Dendritic cell treated with granulocyte-macrophage colony-stimulating factor and Interleukin-4, amounts not matched to agents 40 ng/mL and 50 ng/mL, for 4 days (primary cell): ENCODE measurements around the gene PPA2.
"Not testable (repeated sequence)": the region's sequence is repeated elsewhere in the genome, so short reads cannot be mapped to it uniquely, and the experiment has no call there.

Experiments
- H3K27ac Mint-ChIP-seq: one replicate; pipeline ENCODE4 v1.8.0; 2022; ENCODE audit warnings: mild to moderate bottlenecking, mixed read lengths
- H3K27me3 Mint-ChIP-seq: one replicate; pipeline ENCODE4 v1.8.0; 2022; ENCODE audit warnings: mild to moderate bottlenecking, mixed read lengths
- H3K36me3 Mint-ChIP-seq: one replicate; pipeline ENCODE4 v1.8.0; 2022; ENCODE audit warnings: low read depth, mixed read lengths
- H3K4me1 Mint-ChIP-seq: one replicate; pipeline ENCODE4 v1.8.0; 2022; ENCODE audit warnings: low read depth, mixed read lengths
- H3K4me3 Mint-ChIP-seq: one replicate; pipeline ENCODE4 v1.8.0; 2022; ENCODE audit warnings: mild to moderate bottlenecking, moderate library complexity, mixed read lengths
- H3K9me3 Mint-ChIP-seq: one replicate; pipeline ENCODE4 v1.8.0; 2022; ENCODE audit warnings: mixed read lengths
- intact Hi-C: fragments of 100-400 bp; cut with micrococcal nuclease; formaldehyde crosslinking; loops from one replicate; pipeline ENCODE4 v1.15.0; 2022

PPA2 gene

DNA sequence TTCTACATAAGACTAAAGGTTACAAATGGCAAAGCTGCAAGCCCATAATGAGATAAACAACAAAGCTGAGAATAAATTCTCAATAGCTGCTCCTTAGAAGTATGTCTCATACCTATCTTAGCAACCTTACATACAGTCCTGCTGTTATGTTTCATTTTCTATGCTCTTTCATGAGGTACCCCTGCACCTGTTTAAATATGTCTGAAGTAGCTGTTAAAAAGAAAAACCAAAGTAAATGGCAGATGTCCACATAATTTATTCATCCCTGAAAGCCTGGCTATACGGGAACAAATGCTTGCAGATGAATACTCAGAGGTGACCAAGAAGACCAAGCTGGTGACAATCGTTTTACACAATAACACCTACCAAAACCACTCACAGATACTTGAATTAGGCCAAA lies 22.5 kb downstream of the PPA2 start:
- H3K36me3 Mint-ChIP-seq, result peaks cover 71% of the 10 kb centered on the region
- intact Hi-C loops, result no loop called here
- no peaks in the 10 kb centered on the region for H3K27me3 Mint-ChIP-seq
- peaks cover 7% of the 10 kb centered on the region for H3K9me3 Mint-ChIP-seq
- no peak overlapping the region for H3K27ac Mint-ChIP-seq
- H3K4me3 Mint-ChIP-seq, result no peak overlapping the region
- peaks cover 17% of the 10 kb centered on the region for H3K4me1 Mint-ChIP-seq

DNA sequence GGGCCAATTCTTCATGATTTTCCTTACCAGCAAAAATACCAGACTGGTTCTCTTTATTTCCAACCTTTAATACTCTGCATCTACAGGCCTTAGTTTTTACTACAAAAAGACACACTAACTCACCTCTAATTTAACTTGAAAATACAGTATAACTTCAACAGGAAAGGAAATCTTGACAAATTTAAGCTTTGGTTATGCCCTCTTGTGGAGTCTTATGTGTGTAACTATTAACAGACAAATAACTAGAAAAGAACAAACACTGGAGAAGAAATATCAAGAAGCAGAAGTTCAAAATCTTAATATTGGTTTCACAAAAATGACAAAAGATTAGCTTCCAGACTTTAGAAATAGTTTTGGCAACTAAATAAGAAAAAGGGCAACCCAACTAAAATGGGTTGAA lies 33.0 kb downstream of the PPA2 start:
- H3K27ac Mint-ChIP-seq, result no peak overlapping the region
- intact Hi-C loops, result no loop called here
- H3K4me3 Mint-ChIP-seq, result no peak overlapping the region
- H3K36me3 Mint-ChIP-seq, result peaks cover 43% of the 10 kb centered on the region
- no peaks in the 10 kb centered on the region for H3K4me1 Mint-ChIP-seq
- peaks cover 13% of the 10 kb centered on the region for H3K9me3 Mint-ChIP-seq
- H3K27me3 Mint-ChIP-seq, result no peaks in the 10 kb centered on the region

DNA sequence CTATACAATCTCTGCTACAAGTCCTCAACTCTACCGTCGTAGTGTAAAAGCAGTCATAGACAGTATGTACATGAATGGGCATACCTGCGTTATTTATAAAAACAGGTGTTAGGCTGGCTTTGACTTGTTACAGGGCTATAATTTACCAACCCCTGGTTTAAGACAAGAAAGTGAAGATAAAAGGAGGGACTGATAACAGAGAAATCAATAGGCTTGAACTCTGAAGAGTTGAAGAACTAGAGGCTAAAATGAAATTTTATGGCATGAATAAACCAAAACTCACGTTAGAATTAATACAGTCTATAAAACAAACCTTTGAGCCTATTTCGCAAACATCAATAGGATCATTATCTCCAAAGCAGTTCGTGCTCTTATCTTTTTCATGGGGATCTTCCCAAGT lies 36.2 kb downstream of the PPA2 start:
- Mint-ChIP-seq H3K36me3 (peaks cover 71% of the 10 kb centered on the region), H3K9me3 (peaks cover 23% of the 10 kb centered on the region), H3K4me1 (no peaks in the 10 kb centered on the region), H3K27ac (no peak overlapping the region), H3K4me3 (no peak overlapping the region), H3K27me3 (no peaks in the 10 kb centered on the region)
- intact Hi-C loops, result no loop called here

DNA sequence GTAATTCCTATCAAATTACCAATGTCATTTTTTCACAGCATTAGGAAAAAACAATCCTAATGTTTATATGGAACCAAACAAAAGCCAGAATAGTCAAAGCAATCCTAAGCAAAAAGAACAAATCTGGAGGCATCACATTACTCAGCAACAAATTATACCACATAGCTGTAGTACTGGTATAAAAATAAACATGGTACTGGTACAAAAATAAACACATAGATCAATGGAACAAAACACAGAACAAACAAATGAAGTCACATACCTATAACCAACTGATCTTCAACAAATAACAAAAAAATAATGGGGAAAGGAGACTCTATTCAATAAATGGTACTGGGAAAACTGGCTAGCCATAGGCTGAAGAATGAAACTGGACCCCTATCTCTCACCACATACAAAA lies 37.4 kb downstream of the PPA2 start:
- Mint-ChIP-seq H3K4me1 (no peaks in the 10 kb centered on the region), H3K27ac (no peak overlapping the region), H3K9me3 (peaks cover 23% of the 10 kb centered on the region), H3K27me3 (no peaks in the 10 kb centered on the region), H3K36me3 (peaks cover 80% of the 10 kb centered on the region), H3K4me3 (no peak overlapping the region)
- intact Hi-C loops, result no loop called here

DNA sequence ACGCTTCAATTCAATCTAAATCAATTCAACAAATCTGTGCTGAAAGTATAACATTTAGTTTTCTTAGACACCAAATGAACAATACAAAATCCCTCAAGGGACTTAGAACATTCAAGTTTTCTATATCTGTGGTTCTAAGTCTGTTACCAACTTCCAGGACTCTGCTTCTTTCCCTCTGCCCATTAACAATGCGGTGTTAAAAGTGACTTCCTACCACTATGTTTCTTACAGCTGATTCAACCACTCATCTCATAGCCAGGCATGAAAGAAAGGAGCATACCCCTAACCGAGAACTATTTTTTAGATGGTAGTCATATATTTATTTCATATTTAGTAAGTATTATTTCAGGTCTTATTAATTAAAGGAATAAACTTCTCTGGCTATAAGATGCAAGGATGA lies 38.9 kb downstream of the PPA2 start:
- intact Hi-C loops, result no loop called here
- H3K27ac Mint-ChIP-seq, result no peak overlapping the region
- H3K36me3 Mint-ChIP-seq, result peaks cover 76% of the 10 kb centered on the region
- no peaks in the 10 kb centered on the region for H3K27me3 Mint-ChIP-seq
- peaks cover 23% of the 10 kb centered on the region for H3K9me3 Mint-ChIP-seq
- no peaks in the 10 kb centered on the region for H3K4me1 Mint-ChIP-seq
- no peak overlapping the region for H3K4me3 Mint-ChIP-seq

DNA sequence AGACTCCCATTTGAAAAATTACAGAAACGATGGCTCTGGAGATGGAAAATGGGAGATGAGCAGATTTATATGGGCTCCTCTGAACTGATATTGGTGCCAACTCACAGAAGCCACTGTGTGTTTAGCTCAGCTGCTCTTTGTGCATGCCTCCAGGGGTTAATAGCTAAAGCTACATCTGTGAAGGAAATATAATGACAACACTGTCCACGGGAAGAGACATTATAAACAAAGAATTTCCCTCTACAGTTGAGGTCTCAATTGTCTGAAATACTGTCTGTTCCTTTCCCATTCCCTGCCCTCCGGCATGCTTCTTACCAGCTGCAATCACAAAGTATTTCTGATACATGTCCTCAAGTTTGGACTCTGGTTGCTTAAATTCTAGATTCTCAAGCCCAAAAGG lies 40.4 kb downstream of the PPA2 start:
- Mint-ChIP-seq H3K4me1 (no peaks in the 10 kb centered on the region), H3K9me3 (peaks cover 25% of the 10 kb centered on the region), H3K36me3 (peaks cover 82% of the 10 kb centered on the region), H3K4me3 (no peak overlapping the region), H3K27ac (no peak overlapping the region), H3K27me3 (no peaks in the 10 kb centered on the region)
- intact Hi-C loops, result no loop called here

DNA sequence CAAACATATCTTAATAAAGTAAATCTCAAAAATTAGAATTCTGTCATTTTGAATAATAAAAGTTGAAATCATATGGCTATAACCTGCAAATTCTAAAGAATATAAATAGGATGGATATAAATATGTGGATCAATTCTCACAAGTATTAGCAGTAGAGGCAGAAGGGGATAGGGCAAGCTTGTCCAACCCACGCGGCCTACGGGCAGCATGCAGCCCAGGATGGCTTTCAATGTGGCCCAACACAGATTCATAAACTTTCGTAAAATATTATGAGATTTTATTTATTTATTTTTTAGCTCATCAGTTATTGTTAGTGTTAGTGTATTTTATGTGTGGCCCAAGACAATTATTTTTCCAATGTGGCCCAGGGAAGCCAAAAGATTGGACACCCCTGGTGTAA lies 41.4 kb downstream of the PPA2 start:
- Mint-ChIP-seq H3K4me3 (no peak overlapping the region), H3K27me3 (no peaks in the 10 kb centered on the region), H3K36me3 (peaks cover 82% of the 10 kb centered on the region), H3K9me3 (peaks cover 35% of the 10 kb centered on the region), H3K4me1 (no peaks in the 10 kb centered on the region), H3K27ac (no peak overlapping the region)
- intact Hi-C loops, result no loop called here

DNA sequence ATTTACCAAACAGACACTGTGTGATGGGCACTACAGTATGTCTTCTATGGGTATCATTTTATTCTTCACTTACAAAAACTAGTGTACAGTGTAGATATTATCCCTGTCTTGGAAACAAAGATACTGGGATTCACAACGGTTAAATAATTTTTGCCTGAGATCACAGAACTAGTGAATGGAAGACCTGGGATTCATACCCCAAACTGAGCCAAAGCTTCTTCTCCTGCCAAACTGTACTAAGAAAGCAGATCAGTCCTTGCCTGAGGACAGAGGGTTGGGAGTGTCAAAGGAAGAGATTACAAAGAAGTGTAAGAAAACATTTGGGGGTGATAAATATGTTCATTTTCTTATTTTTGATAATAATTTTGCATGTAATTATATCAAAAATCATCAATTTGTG lies 43.1 kb downstream of the PPA2 start:
- Mint-ChIP-seq H3K9me3 (peaks cover 38% of the 10 kb centered on the region), H3K4me1 (no peaks in the 10 kb centered on the region), H3K27me3 (no peaks in the 10 kb centered on the region), H3K4me3 (no peak overlapping the region), H3K36me3 (peaks cover 82% of the 10 kb centered on the region), H3K27ac (no peak overlapping the region)
- intact Hi-C loops, result no loop called here

DNA sequence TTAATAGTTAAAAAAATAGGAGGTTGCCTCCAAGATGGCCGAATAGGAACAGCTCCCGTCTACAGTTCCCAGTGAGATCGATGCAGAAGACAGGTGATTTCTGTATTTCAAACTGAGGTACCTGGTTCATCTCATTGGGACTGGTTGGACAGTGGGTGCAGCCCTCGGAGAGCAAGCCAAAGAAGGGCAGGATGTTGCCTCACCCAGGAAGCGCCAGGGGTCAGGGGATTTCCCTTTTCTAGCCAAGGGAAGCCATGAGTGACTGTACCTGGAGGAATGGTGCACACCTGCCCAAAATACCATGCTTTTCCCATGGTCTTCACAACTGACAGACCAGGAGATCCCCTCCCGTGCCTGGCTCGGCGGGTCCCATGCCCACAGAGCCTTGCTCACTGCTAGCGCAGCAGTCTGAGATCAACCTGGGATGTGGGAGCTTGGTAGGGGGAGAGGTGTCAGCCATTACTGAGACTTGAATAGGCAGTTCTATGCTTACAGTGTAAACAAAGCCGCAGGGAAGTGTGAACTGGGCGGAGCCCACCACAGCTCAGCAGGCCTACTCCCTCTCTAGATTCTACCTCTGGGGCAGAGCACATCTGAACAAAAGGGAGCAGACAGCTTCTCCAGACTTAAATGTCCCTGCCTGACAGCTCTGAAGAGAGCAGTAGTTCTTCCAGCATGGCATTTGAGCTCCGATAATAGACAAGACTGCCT lies 47.5 kb downstream of the PPA2 start:
- intact Hi-C loops, result no loop called here
- Mint-ChIP-seq H3K27ac (no peak overlapping the region), H3K9me3 (peaks cover 37% of the 10 kb centered on the region), H3K36me3 (peaks cover 80% of the 10 kb centered on the region), H3K4me1 (no peaks in the 10 kb centered on the region), H3K4me3 (no peak overlapping the region), H3K27me3 (no peaks in the 10 kb centered on the region)

DNA sequence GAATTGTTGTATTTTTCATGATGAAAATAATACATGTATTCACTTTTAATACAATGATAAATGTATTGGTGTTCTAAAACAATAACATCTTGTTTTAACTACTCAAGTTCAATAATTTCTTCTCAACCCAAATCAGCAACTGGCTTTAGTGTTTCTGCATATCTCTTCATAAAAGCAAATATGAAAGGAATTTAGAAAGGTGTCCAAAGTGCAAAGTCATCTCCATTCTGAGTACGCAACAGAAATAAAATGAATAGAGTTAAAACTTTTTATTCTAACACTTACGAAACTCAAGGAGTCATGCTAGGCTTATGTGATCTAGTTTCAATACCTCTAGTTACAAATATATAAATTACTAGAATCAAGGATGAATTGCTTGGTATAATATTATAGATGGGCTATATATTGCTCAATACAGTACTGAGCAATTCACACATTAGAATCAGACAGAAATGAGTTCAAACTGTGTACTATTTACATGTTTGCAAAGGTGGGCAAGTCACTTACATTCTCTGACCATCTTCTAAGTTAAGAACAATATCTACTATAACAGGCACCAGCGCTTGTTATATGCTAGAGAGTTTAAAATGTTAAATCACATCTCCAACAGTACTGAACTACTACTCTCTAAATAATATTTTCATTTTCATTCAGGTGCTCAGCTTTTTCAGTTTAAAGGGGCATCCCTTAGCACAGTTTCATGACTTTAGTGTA lies 51.5 kb downstream of the PPA2 start:
- Mint-ChIP-seq H3K27ac (no peak overlapping the region), H3K9me3 (peaks cover 24% of the 10 kb centered on the region), H3K27me3 (no peaks in the 10 kb centered on the region), H3K4me1 (no peaks in the 10 kb centered on the region), H3K4me3 (no peak overlapping the region), H3K36me3 (peaks cover 80% of the 10 kb centered on the region)
- intact Hi-C loops, result no loop called here

DNA sequence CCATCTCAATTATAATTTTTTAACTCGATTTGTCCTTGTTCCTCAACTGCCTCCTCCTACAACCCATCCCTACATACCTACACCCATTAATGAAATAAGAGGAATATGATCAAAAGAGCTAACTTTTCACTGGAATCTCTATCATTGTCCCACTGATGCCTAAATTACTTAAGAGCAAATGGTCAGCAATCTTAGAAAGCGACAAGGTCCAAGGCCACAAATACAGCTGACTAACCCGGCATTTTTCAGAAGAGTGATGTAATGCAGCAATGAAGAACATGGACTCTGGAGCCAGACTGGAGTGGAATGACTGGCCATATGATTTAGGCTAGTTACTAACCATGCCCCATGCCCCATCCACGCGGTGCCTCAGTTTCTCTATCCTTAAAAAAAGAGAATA lies 56.2 kb downstream of the PPA2 start:
- H3K36me3 Mint-ChIP-seq, result peaks cover 70% of the 10 kb centered on the region

DNA sequence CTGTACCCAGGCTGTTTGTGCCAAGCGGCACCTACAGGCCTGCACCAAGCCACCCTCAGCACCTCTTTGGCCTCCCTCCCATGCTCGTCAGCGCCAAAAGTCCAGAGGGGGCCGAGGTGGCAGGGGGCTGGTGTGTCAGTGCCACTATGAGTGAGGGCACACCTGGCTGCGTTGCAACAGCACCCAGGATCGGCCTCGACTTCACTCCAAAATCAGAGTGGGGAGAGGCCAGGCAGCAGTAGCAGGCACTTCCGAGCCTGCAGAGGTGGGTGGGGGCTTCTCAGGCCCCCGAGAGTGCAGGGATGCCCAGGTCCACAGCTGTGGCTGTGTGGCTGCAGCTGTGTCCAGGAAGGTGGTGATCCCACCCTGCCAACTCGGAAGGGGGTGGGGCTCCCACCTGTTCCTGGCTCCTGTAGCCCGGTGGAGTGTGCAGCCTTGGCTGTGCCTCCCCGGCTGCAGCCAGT lies 58.5 kb downstream of the PPA2 start:
- Mint-ChIP-seq H3K4me3 (no peak overlapping the region), H3K4me1 (no peaks in the 10 kb centered on the region), H3K27ac (no peak overlapping the region), H3K36me3 (peaks cover 77% of the 10 kb centered on the region), H3K27me3 (no peaks in the 10 kb centered on the region), H3K9me3 (peaks cover 23% of the 10 kb centered on the region)
- intact Hi-C loops, result no loop called here

More for the DNA sequence above, 56.2 kb downstream of the PPA2 start:
- intact Hi-C loops, result no loop called here
- Mint-ChIP-seq H3K4me3 (no peak overlapping the region), H3K9me3 (peaks cover under 1% of the 10 kb centered on the region), H3K27ac (no peak overlapping the region), H3K4me1 (no peaks in the 10 kb centered on the region), H3K27me3 (no peaks in the 10 kb centered on the region)

DNA sequence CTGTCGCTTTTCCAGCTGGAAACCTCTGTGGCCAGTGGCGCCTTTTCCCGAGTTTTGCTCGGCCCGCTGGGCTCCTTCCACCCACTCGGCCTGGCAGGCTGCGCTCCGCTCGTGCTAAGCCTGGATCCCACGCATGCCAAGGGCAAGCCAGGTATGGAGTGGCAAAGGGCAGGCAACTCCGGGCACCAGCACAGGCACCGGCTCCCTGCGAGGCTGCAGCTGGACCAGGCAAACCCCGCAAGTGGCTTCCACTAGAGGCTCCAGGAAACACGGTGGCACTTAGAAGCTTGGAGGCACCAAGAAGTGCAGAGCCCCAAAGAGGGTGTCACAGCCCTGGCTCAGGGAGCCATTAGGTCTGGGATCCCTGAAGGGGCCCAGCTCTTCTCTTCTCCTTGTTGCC lies 59.5 kb downstream of the PPA2 start:
- intact Hi-C loops, result no loop called here
- no peak overlapping the region for H3K4me3 Mint-ChIP-seq
- no peak overlapping the region for H3K27ac Mint-ChIP-seq
- peaks cover 77% of the 10 kb centered on the region for H3K36me3 Mint-ChIP-seq
- H3K27me3 Mint-ChIP-seq, result no peaks in the 10 kb centered on the region
- peaks cover 28% of the 10 kb centered on the region for H3K9me3 Mint-ChIP-seq
- H3K4me1 Mint-ChIP-seq, result no peaks in the 10 kb centered on the region

DNA sequence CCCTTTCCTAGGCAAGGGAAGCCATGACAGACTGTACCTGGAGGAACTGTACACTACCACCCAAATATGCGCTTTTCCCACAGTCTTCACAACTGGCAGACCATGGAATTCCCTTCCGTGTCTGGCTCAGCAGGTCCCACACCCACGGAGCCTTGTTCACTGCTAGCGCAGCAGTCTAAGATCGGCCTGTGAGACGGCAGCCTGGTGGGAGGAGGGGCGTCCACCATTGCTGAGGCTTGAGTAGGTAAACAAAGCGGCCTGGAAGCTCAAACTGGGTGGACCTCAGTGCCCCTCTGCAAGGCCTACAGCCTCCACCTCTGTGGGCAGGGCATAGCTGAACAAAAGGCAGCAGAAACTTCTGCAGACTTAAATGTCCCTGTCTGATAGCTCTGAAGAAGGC lies 64.7 kb downstream of the PPA2 start:
- Mint-ChIP-seq H3K4me1 (peaks cover 14% of the 10 kb centered on the region), H3K9me3 (peaks cover 28% of the 10 kb centered on the region), H3K36me3 (peaks cover 74% of the 10 kb centered on the region)
- H3K27me3 Mint-ChIP-seq, intact Hi-C loops, H3K4me3 Mint-ChIP-seq, H3K27ac Mint-ChIP-seq: not testable (repeated sequence)
